ENCODE measurements around the gene ZNF485. TPM values are rescaled to one million over a fixed set of nuclear protein-coding genes. Genes with fewer than 3 reads are reported as not detected.

Gene ZNF485
- total RNA-seq, result 8.2 and 8.4 TPM in 2 replicates
- long read RNA-seq, transcript ZNF485-201 (5 exons, 2,054 nt), result major isoform, 16 of 18 reads
- long read RNA-seq, partial matches to known transcripts, result 0 of 18 reads
- long read RNA-seq, other reads (novel, unspliced or antisense), result 1 of 18 reads

- Mint-ChIP-seq H3K36me3 (ENCODE audit: low read depth) (peaks cover 25% of the 10 kb centered on the region), H3K27me3 (ENCODE audit: low read depth) (peaks cover 20% of the 10 kb centered on the region), H3K4me3 (peak within 1 kb of the TSS; percentile 89), H3K9me3 (peaks cover 8% of the 10 kb centered on the region), H3K4me1 (peaks cover 15% of the 10 kb centered on the region), H3K27ac (ENCODE audit: unreplicated experiment) (peak within 1 kb of the TSS; percentile 47)
- DNase-seq (ENCODE audit: low read depth, low spot score), result peak; percentile 71
- TF ChIP-seq CTCF (conservative IDR thresholded peaks at IDR 0.05), result no peak
Observed at GRCh38 chr10:43606323-43607198, at the start of gene ZNF485. TSS of gene ZNF485 (plus strand) at chr10:43606438. CDS start at chr10:43607051, 613 bp downstream.

GRCh38 chr10:43557214-43557613 lies 49.0 kb upstream of the ZNF485 start:
- no peak for DNase-seq (ENCODE audit: low read depth, low spot score)
- H3K36me3 Mint-ChIP-seq (ENCODE audit: low read depth), result peaks cover 85% of the 10 kb centered on the region
- no peaks in the 10 kb centered on the region for H3K4me1 Mint-ChIP-seq
- H3K4me3 Mint-ChIP-seq, result no peak overlapping the region
- H3K9me3 Mint-ChIP-seq, result peaks cover 27% of the 10 kb centered on the region
- H3K27me3 Mint-ChIP-seq (ENCODE audit: low read depth), result no peaks in the 10 kb centered on the region
- no peak overlapping the region for H3K27ac Mint-ChIP-seq (ENCODE audit: unreplicated experiment)
- TF ChIP-seq CTCF (conservative IDR thresholded peaks at IDR 0.05), result no peak

- H3K4me3 Mint-ChIP-seq, result no peak overlapping the region
- H3K9me3 Mint-ChIP-seq, result peaks cover 2% of the 10 kb centered on the region
Observed at GRCh38 chr10:43569681-43570080, 36.6 kb upstream of the ZNF485 start.

GRCh38 chr10:43570971-43571370 lies 35.3 kb upstream of the ZNF485 start:
- peaks cover 38% of the 10 kb centered on the region for H3K4me1 Mint-ChIP-seq
- peaks cover 9% of the 10 kb centered on the region for H3K9me3 Mint-ChIP-seq
- TF ChIP-seq CTCF (conservative IDR thresholded peaks at IDR 0.05), result no peak
- H3K27ac Mint-ChIP-seq (ENCODE audit: unreplicated experiment), result no peak overlapping the region
- H3K4me3 Mint-ChIP-seq, result no peak overlapping the region
- no peak for DNase-seq (ENCODE audit: low read depth, low spot score)
- H3K27me3 Mint-ChIP-seq (ENCODE audit: low read depth), result no peaks in the 10 kb centered on the region
- peaks cover 34% of the 10 kb centered on the region for H3K36me3 Mint-ChIP-seq (ENCODE audit: low read depth)

More at GRCh38 chr10:43569681-43570080, 36.6 kb upstream of the ZNF485 start:
- TF ChIP-seq CTCF (conservative IDR thresholded peaks at IDR 0.05), result no peak
- no peak for DNase-seq (ENCODE audit: low read depth, low spot score)
- H3K27ac Mint-ChIP-seq (ENCODE audit: unreplicated experiment), result no peak overlapping the region
- peaks cover 27% of the 10 kb centered on the region for H3K36me3 Mint-ChIP-seq (ENCODE audit: low read depth)
- peaks cover 34% of the 10 kb centered on the region for H3K4me1 Mint-ChIP-seq
- H3K27me3 Mint-ChIP-seq (ENCODE audit: low read depth), result no peaks in the 10 kb centered on the region

- peaks cover 24% of the 10 kb centered on the region for H3K36me3 Mint-ChIP-seq (ENCODE audit: low read depth)
- peak overlapping the region; percentile 85 for H3K4me3 Mint-ChIP-seq
- TF ChIP-seq CTCF (conservative IDR thresholded peaks at IDR 0.05), result no peak
- peak overlapping the region; percentile 90 for H3K27ac Mint-ChIP-seq (ENCODE audit: unreplicated experiment)
- peaks cover 11% of the 10 kb centered on the region for H3K27me3 Mint-ChIP-seq (ENCODE audit: low read depth)
- H3K9me3 Mint-ChIP-seq, result peaks cover 12% of the 10 kb centered on the region
- peaks cover 38% of the 10 kb centered on the region for H3K4me1 Mint-ChIP-seq
- no peak for DNase-seq (ENCODE audit: low read depth, low spot score)
Observed at GRCh38 chr10:43573250-43574000, 32.8 kb upstream of the ZNF485 start.
